Central memory CD8-positive, alpha-beta T cell (primary cell): ENCODE data around the gene DEPDC4.
"Not testable (repeated sequence)": the region's sequence is repeated elsewhere in the genome, so short reads cannot be mapped to it uniquely, and the experiment has no call there.

Experiments
- ATAC-seq: fragments of 150-1000 bp; cut with Tn5 transposase; replicated peaks from 2 replicates; pipeline ENCODE4 v1.10.0; 2022; ENCODE audit warnings: mild to moderate bottlenecking, moderate FRiP score, moderate number of reproducible peaks; ENCODE audit not compliant: poor library complexity, severe bottlenecking; ENCODE audit errors: extremely low read depth
- DNase-seq, 2 donors: peaks; one replicate each; pipeline ENCODE4 v3.0.0; 2021; ENCODE audit warnings: low spot score in 2 of 2
- H3K27ac Mint-ChIP-seq: one replicate; pipeline ENCODE4 v1.8.0; 2022; ENCODE audit warnings: low read depth, mild to moderate bottlenecking, moderate library complexity, mixed read lengths
- H3K27me3 Mint-ChIP-seq: one replicate; pipeline ENCODE4 v1.8.0; 2022; ENCODE audit warnings: mixed read lengths
- H3K36me3 Mint-ChIP-seq: one replicate; pipeline ENCODE4 v1.8.0; 2022; ENCODE audit warnings: mild to moderate bottlenecking, moderate library complexity, mixed read lengths; ENCODE audit not compliant: insufficient read depth
- H3K4me1 Mint-ChIP-seq: one replicate; pipeline ENCODE4 v1.8.0; 2022; ENCODE audit warnings: mixed read lengths
- H3K4me3 Mint-ChIP-seq: one replicate; pipeline ENCODE4 v1.8.0; 2022; ENCODE audit warnings: mild to moderate bottlenecking, moderate library complexity, mixed read lengths
- H3K9me3 Mint-ChIP-seq: one replicate; pipeline ENCODE4 v1.8.0; 2022; ENCODE audit warnings: mixed read lengths

Gene DEPDC4

GRCh38 chr12:100225491-100225890 is 41.4 kb downstream of the DEPDC4 start:
- Mint-ChIP-seq H3K4me1 (no peaks in the 10 kb centered on the region), H3K9me3 (no peaks in the 10 kb centered on the region), H3K27me3 (no peaks in the 10 kb centered on the region), H3K4me3 (no peak overlapping the region), H3K36me3 (peaks cover 37% of the 10 kb centered on the region), H3K27ac (no peak overlapping the region)
- ATAC-seq (no peak), DNase-seq (no peak)

- not testable (repeated sequence) for H3K27me3 Mint-ChIP-seq, H3K4me1 Mint-ChIP-seq, H3K4me3 Mint-ChIP-seq, DNase-seq, H3K27ac Mint-ChIP-seq, ATAC-seq, H3K9me3 Mint-ChIP-seq
- H3K36me3 Mint-ChIP-seq: peaks cover 55% of the 10 kb centered on the region
These were observed 44.7 kb downstream of the DEPDC4 start for GRCh38 chr12:100222173-100222572.

- no peak overlapping the region for H3K4me3 Mint-ChIP-seq
- no peak overlapping the region for H3K27ac Mint-ChIP-seq
- ATAC-seq: no peak
- peaks cover 58% of the 10 kb centered on the region for H3K36me3 Mint-ChIP-seq
- H3K27me3 Mint-ChIP-seq: no peaks in the 10 kb centered on the region
- H3K9me3 Mint-ChIP-seq: no peaks in the 10 kb centered on the region
- no peak for DNase-seq
- H3K4me1 Mint-ChIP-seq: no peaks in the 10 kb centered on the region
These were observed 45.4 kb downstream of the DEPDC4 start for GRCh38 chr12:100221523-100221922.

GRCh38 chr12:100219328-100220109 is 47.4 kb downstream of the DEPDC4 start:
- Mint-ChIP-seq H3K9me3 (no peaks in the 10 kb centered on the region), H3K4me3 (no peak overlapping the region), H3K4me1 (no peaks in the 10 kb centered on the region), H3K27me3 (no peaks in the 10 kb centered on the region), H3K36me3 (peaks cover 60% of the 10 kb centered on the region), H3K27ac (no peak overlapping the region)
- ATAC-seq (no peak), DNase-seq (no peak)

- Mint-ChIP-seq H3K9me3 (no peaks in the 10 kb centered on the region), H3K4me1 (no peaks in the 10 kb centered on the region), H3K4me3 (no peak overlapping the region), H3K27ac (no peak overlapping the region), H3K36me3 (peaks cover 54% of the 10 kb centered on the region), H3K27me3 (no peaks in the 10 kb centered on the region)
- ATAC-seq: no peak
- no peak for DNase-seq
These were observed 50.5 kb downstream of the DEPDC4 start for GRCh38 chr12:100216337-100216736.

- H3K36me3 Mint-ChIP-seq: peaks cover 56% of the 10 kb centered on the region
- no peaks in the 10 kb centered on the region for H3K27me3 Mint-ChIP-seq
- H3K27ac Mint-ChIP-seq: no peak overlapping the region
- no peak for ATAC-seq
- no peak overlapping the region for H3K4me3 Mint-ChIP-seq
- no peaks in the 10 kb centered on the region for H3K4me1 Mint-ChIP-seq
- H3K9me3 Mint-ChIP-seq: no peaks in the 10 kb centered on the region
- DNase-seq: no peak
These were observed 51.7 kb downstream of the DEPDC4 start for GRCh38 chr12:100215209-100215608.

- Mint-ChIP-seq H3K9me3 (no peaks in the 10 kb centered on the region), H3K27me3 (no peaks in the 10 kb centered on the region), H3K4me1 (no peaks in the 10 kb centered on the region), H3K4me3 (no peak overlapping the region), H3K36me3 (peaks cover 57% of the 10 kb centered on the region), H3K27ac (no peak overlapping the region)
- no peak for DNase-seq
- no peak for ATAC-seq
These were observed 52.4 kb downstream of the DEPDC4 start for GRCh38 chr12:100214518-100214917.

- Mint-ChIP-seq H3K4me3 (no peak overlapping the region), H3K27ac (no peak overlapping the region), H3K36me3 (peaks cover 63% of the 10 kb centered on the region), H3K4me1 (no peaks in the 10 kb centered on the region), H3K27me3 (no peaks in the 10 kb centered on the region), H3K9me3 (no peaks in the 10 kb centered on the region)
- DNase-seq (no peak), ATAC-seq (no peak)
These were observed 53.6 kb downstream of the DEPDC4 start for GRCh38 chr12:100213016-100213891.

- Mint-ChIP-seq H3K4me1 (no peaks in the 10 kb centered on the region), H3K9me3 (no peaks in the 10 kb centered on the region), H3K4me3 (no peak overlapping the region), H3K36me3 (peaks cover 67% of the 10 kb centered on the region), H3K27ac (no peak overlapping the region), H3K27me3 (no peaks in the 10 kb centered on the region)
- ATAC-seq (no peak), DNase-seq (no peak)
These were observed 55.2 kb downstream of the DEPDC4 start for GRCh38 chr12:100211698-100212097.

- Mint-ChIP-seq H3K27ac (no peak overlapping the region), H3K27me3 (no peaks in the 10 kb centered on the region), H3K4me3 (no peak overlapping the region), H3K4me1 (no peaks in the 10 kb centered on the region), H3K9me3 (no peaks in the 10 kb centered on the region), H3K36me3 (peaks cover 60% of the 10 kb centered on the region)
- DNase-seq: no peak
- ATAC-seq: no peak
These were observed 58.0 kb downstream of the DEPDC4 start for GRCh38 chr12:100208834-100209233.

- ATAC-seq (no peak), DNase-seq (no peak)
- H3K27ac Mint-ChIP-seq: no peak overlapping the region
- peaks cover 52% of the 10 kb centered on the region for H3K36me3 Mint-ChIP-seq
- no peaks in the 10 kb centered on the region for H3K9me3 Mint-ChIP-seq
- peaks cover 9% of the 10 kb centered on the region for H3K4me1 Mint-ChIP-seq
- H3K27me3 Mint-ChIP-seq: no peaks in the 10 kb centered on the region
- no peak overlapping the region for H3K4me3 Mint-ChIP-seq
These were observed 59.6 kb downstream of the DEPDC4 start for GRCh38 chr12:100207311-100207710.

- H3K4me3 Mint-ChIP-seq: peak overlapping the region; percentile 94
- peaks cover 31% of the 10 kb centered on the region for H3K36me3 Mint-ChIP-seq
- H3K27ac Mint-ChIP-seq: peak overlapping the region; percentile 99
- no peaks in the 10 kb centered on the region for H3K27me3 Mint-ChIP-seq
- DNase-seq (no peak), ATAC-seq (no peak)
- peaks cover 29% of the 10 kb centered on the region for H3K4me1 Mint-ChIP-seq
- H3K9me3 Mint-ChIP-seq: no peaks in the 10 kb centered on the region
These were observed 65.1 kb downstream of the DEPDC4 start for GRCh38 chr12:100201604-100202423.
